Kidney (tissue), 14 donors: ENCODE data around the gene LITAF. TPM values are rescaled to one million over a fixed set of nuclear protein-coding genes. Genes with fewer than 3 reads are reported as not detected.

Experiments
- DNase-seq, 5 donors: peaks; one replicate each; pipeline ENCODE4 v3.0.0-alpha.2; 2013 to 2020
- FAIRE-seq: peaks from 2 replicates; lab custom pipeline; 2012; peaks lifted over from hg19 to GRCh38; lab: Jason Lieb, UNC
- H3K27ac ChIP-seq, 2 donors: one replicate each; pipeline ENCODE4 v1.7.0; 2013; ENCODE audit warnings: low read depth in 2 of 2, low read length in 2 of 2, inconsistent platforms in 1 of 2
- H3K27me3 ChIP-seq: one replicate; pipeline ENCODE4 v1.7.1; 2013; ENCODE audit warnings: low read length, inconsistent platforms; ENCODE audit not compliant: control insufficient read depth, insufficient read depth
- H3K36me3 ChIP-seq, 3 donors: one replicate each; pipeline versions ENCODE4 v1.7.0 to v1.7.1; 2013; ENCODE audit warnings: low read length in 3 of 3, control low read depth in 1 of 3, inconsistent platforms in 1 of 3; ENCODE audit not compliant: insufficient read depth in 3 of 3, control insufficient read depth in 2 of 3
- H3K4me1 ChIP-seq, 3 donors: one replicate each; pipeline versions ENCODE4 v1.7.0 to v1.7.1; 2013; ENCODE audit warnings: low read length in 3 of 3, inconsistent platforms in 1 of 3, low read depth in 1 of 3; ENCODE audit not compliant: control insufficient read depth in 2 of 3, insufficient read depth in 2 of 3
- H3K4me3 ChIP-seq, 3 donors: one replicate each; pipeline versions ENCODE4 v1.7.0 to v1.8.1; 2013; ENCODE audit warnings: low read length in 3 of 3, control low read depth in 1 of 3, inconsistent platforms in 1 of 3
- H3K9ac ChIP-seq, 3 donors: one replicate each; pipeline versions ENCODE4 v1.7.0 to v1.7.1; 2013; ENCODE audit warnings: low read length in 3 of 3, control low read depth in 1 of 3, inconsistent platforms in 1 of 3
- H3K9me3 ChIP-seq, 3 donors: one replicate each; pipeline versions ENCODE4 v1.7.0 to v1.7.1; 2013; ENCODE audit warnings: low read length in 3 of 3, control low read depth in 1 of 3, inconsistent platforms in 1 of 3; ENCODE audit not compliant: control insufficient read depth in 2 of 3, insufficient read depth in 1 of 3
- intact Hi-C: fragments of 100-400 bp; cut with DNase I; formaldehyde crosslinking; loops from one replicate; pipeline ENCODE4 v1.11.1; 2022
- polyA plus RNA-seq: library from polyadenylated mRNA; stranded (reverse); fragments of 350-450 nt; fragmentation: Illumina TruSeq; extraction: RNeasy Lipid Tissue Mini Kit (QIAGEN cat#74804); gene quantifications from one replicate; pipeline ENCODE4 v1.2.3, GENCODE V29; 2014; ENCODE audit warnings: low read depth, low replicate concordance; ENCODE audit not compliant: insufficient read depth
- total RNA-seq: library from RNA; stranded (reverse); fragmentation: NEBNext Ultra II Directional; extraction: Animal tissue kit (Norgen Biotek cat#: 25700); gene quantifications from one replicate; pipeline ENCODE4 v1.2.1, GENCODE V29; 2021
- TF ChIP-seq, protein P1 (sequence below): IDR thresholded peaks from 3 replicates; pipeline ENCODE4 v1.5.1; 2012; ENCODE audit warnings: mild to moderate bottlenecking, moderate library complexity, borderline replicate concordance; ENCODE audit not compliant: insufficient read depth; ENCODE audit errors: extremely low read depth
- donor health status: control.
- donor health status: control.
- donor health status: control.
- donor health status: control.
- donor health status: control.
- donor health status: DM: yes; HTN: yes; CAD: no.
- donor health status: Normal renal cell carcinoma (clear cell type).

The LITAF gene
- total and polyA plus RNA-seq, 2 donors from 2014 or later = 121 to 171 TPM

DNA sequence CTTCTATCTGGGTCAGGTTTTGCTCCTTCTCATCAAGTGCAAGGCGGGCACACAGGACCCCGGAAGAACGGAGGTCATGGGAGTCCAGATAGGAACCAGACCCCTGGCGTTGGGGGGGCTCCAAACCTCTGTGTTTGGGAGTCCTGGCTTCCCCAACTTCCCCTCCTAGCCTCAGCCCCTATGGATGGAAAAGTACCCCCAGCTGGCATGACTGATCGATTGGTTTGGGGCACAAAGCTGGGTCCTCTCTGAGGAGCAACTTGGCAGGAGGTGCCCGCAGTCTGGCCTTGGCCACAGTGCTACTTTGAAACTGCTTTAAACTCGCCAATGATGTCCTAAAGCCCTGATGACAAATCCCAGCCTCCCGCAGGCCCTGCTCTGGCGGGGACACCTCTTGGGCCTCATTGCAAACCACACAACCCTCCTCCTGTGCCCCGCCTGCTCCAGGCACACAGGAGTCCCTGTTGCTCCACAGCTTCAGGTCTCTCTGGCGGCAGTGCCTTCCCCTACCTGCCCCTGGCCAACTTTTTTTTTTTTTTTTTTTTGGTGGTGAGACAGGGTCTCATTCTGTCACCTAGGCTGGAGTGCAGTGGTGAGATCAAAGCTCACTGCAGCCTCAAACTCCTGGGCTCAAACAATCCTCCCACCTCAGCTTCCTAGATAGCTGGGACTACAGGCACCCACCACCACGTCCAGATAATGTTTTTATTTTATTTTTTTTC, 43.5 kb upstream of the LITAF start:
- DNase-seq (no peak), FAIRE-seq (no peak)
- H3K4me3 ChIP-seq = no peak overlapping the region
- H3K4me1 ChIP-seq = peaks cover 3 to 14% (median 13%) of the 10 kb centered on the region in 3 donors
- H3K36me3 ChIP-seq = no peaks in the 10 kb centered on the region
- H3K9me3 ChIP-seq = no peaks in the 10 kb centered on the region
- no peaks in the 10 kb centered on the region for H3K27me3 ChIP-seq
- TF ChIP-seq, protein P1, sequence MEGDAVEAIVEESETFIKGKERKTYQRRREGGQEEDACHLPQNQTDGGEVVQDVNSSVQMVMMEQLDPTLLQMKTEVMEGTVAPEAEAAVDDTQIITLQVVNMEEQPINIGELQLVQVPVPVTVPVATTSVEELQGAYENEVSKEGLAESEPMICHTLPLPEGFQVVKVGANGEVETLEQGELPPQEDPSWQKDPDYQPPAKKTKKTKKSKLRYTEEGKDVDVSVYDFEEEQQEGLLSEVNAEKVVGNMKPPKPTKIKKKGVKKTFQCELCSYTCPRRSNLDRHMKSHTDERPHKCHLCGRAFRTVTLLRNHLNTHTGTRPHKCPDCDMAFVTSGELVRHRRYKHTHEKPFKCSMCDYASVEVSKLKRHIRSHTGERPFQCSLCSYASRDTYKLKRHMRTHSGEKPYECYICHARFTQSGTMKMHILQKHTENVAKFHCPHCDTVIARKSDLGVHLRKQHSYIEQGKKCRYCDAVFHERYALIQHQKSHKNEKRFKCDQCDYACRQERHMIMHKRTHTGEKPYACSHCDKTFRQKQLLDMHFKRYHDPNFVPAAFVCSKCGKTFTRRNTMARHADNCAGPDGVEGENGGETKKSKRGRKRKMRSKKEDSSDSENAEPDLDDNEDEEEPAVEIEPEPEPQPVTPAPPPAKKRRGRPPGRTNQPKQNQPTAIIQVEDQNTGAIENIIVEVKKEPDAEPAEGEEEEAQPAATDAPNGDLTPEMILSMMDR = no peak
- H3K9ac ChIP-seq = no peak overlapping the region
- intact Hi-C loops = loop anchor here (10.0 kb wide), 1 partner anchor 45 kb away; the partner anchor contains the start of gene LITAF
- H3K27ac ChIP-seq = no peak overlapping the region

DNA sequence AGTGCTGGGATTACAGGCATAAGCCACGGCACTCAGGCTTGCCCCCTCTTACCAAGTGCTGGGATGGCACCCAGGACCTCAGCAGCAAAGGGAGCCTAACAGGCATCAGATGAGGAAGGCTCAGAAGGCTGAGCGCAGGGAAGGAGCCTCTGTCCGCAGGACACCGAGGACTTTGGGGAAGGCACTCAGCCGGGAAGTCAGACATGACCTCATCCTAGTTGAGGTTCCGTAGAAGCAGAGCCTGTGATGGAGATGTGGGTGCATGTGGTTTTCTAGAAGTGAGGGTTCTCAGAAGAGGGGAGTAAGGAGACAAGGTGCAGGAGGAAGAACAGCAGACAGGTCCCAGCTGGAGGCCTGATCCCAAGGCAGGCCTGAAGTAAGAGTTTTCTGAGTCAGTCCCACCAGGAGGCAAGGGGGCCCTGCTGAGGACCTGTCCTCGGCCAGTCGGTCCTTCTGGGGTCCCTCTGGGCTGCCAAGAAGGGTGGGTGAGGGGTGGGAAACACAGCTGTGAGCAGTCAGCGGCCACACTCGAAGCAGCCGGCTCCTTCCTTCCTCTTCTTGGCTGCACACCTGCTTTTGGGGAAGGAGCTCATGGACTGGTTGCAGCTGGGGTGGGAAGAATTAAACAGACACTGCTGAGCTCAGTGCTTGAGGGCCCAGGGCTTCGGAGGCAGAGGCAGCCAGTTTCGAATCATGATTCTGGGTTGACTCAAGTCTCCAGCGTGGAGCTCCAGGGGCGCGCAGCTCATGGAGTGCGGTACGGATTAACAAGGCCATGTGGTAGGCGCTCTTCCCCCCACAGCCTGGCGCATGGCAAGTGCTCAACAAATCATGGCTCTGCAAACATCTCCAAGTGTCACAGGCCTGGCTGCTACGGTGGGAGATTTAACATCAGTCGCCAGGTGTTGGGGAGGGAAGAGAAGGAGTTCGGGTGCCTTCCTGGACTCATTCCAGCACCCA, 42.6 kb upstream of the LITAF start:
- TF ChIP-seq, protein P1 = no peak
- Histone ChIP-seq H3K4me1 (peaks cover 3 to 14% (median 13%) of the 10 kb centered on the region in 3 donors), H3K27ac (peak overlapping the region in 1 of 2 donors; percentile 32), H3K9ac (no peak overlapping the region), H3K27me3 (no peaks in the 10 kb centered on the region), H3K36me3 (no peaks in the 10 kb centered on the region), H3K4me3 (no peak overlapping the region), H3K9me3 (no peaks in the 10 kb centered on the region)
- intact Hi-C loops = loop anchor here (10.0 kb wide), 1 partner anchor 45 kb away; the partner anchor contains the start of gene LITAF
- DNase-seq (peak in 1 of 5 donors; percentile 62), FAIRE-seq (no peak)

DNA sequence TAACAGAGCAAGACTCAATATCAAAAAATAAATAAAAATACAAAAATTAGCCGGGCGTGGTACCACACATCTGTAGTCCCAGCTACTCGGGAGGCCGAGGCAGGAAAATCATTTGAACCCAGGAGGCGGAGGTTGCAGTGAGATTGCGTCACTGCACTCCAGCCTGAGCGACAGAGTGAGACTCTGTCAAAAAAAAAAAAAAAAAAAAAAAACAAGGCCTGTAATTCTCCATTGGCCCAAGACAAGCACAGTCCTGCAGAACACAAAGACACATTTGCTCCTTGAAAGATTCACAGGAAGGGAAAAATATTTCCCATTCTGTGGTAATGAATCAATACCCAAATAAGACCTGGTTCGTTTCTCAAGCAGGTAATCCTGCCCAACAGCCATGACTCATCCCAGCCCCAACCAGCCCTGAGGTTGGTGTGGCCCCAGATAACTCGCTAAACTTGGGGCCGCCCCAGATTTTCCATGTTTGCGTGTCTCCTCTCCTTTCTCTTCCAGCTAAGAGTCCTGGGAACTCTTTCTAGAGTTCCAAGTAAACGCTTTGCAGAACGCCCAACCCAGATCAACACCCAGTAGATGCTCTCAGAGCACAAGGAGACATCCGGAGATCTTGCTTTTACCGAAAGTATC, 41.2 kb upstream of the LITAF start:
- no peaks in the 10 kb centered on the region for H3K9me3 ChIP-seq
- H3K9ac ChIP-seq = no peak overlapping the region
- H3K27ac ChIP-seq = no peak overlapping the region
- FAIRE-seq (no peak), DNase-seq (no peak)
- intact Hi-C loops = no loop called here
- no peak overlapping the region for H3K4me3 ChIP-seq
- H3K4me1 ChIP-seq = peaks cover 3 to 12% (median 9%) of the 10 kb centered on the region in 3 donors
- no peaks in the 10 kb centered on the region for H3K27me3 ChIP-seq
- TF ChIP-seq, protein P1 = no peak
- H3K36me3 ChIP-seq = no peaks in the 10 kb centered on the region
